Ishikawa (cell line): ENCODE results near the gene SLC35A1.
A peak's percentile ranks its signal among the peaks of the same experiment; 100 is the strongest.

Experiments
- CEBPB ChIP-seq: IDR thresholded peaks from 2 replicates; pipeline ENCODE4 v1.6.1; 2012
- CREB1 ChIP-seq: IDR thresholded peaks from 2 replicates; pipeline ENCODE4 v1.6.1; 2012; ENCODE audit warnings: low read depth
- EGR1 ChIP-seq: IDR thresholded peaks from 2 replicates; pipeline ENCODE4 v1.6.1; 2012
- EP300 ChIP-seq: IDR thresholded peaks from 2 replicates; pipeline ENCODE4 v1.6.1; 2012; ENCODE audit warnings: borderline replicate concordance
- FOXM1 ChIP-seq: IDR thresholded peaks from 2 replicates; pipeline ENCODE4 v1.6.1; 2012; ENCODE audit warnings: low read depth, borderline replicate concordance
- RAD21 ChIP-seq: IDR thresholded peaks from 2 replicates; pipeline ENCODE4 v1.6.1; 2012; ENCODE audit warnings: low read depth
- TAF1 ChIP-seq: IDR thresholded peaks from 2 replicates; pipeline ENCODE4 v1.6.1; 2012; ENCODE audit warnings: low read depth, mild to moderate bottlenecking
- TCF12 ChIP-seq: IDR thresholded peaks from 2 replicates; pipeline ENCODE4 v1.6.1; 2012; ENCODE audit warnings: low read depth
- TEAD4 ChIP-seq: IDR thresholded peaks from 2 replicates; pipeline ENCODE4 v1.6.1; 2012
- YY1 ChIP-seq: IDR thresholded peaks from 2 replicates; pipeline ENCODE4 v1.6.1; 2012; ENCODE audit warnings: low read depth
- ZBTB7A ChIP-seq: IDR thresholded peaks from 2 replicates; pipeline ENCODE4 v1.6.1; 2012; ENCODE audit warnings: low read depth
- TF ChIP-seq, protein P1 (sequence below): IDR thresholded peaks from 2 replicates; pipeline ENCODE4 v1.6.1; 2012
- TF ChIP-seq, protein P2 (sequence below): IDR thresholded peaks from 2 replicates; pipeline ENCODE4 v1.6.1; 2012; ENCODE audit warnings: low read depth, mild to moderate bottlenecking
- TF ChIP-seq, protein P3 (sequence below): IDR thresholded peaks from 2 replicates; pipeline ENCODE4 v1.6.1; 2012

DNA sequence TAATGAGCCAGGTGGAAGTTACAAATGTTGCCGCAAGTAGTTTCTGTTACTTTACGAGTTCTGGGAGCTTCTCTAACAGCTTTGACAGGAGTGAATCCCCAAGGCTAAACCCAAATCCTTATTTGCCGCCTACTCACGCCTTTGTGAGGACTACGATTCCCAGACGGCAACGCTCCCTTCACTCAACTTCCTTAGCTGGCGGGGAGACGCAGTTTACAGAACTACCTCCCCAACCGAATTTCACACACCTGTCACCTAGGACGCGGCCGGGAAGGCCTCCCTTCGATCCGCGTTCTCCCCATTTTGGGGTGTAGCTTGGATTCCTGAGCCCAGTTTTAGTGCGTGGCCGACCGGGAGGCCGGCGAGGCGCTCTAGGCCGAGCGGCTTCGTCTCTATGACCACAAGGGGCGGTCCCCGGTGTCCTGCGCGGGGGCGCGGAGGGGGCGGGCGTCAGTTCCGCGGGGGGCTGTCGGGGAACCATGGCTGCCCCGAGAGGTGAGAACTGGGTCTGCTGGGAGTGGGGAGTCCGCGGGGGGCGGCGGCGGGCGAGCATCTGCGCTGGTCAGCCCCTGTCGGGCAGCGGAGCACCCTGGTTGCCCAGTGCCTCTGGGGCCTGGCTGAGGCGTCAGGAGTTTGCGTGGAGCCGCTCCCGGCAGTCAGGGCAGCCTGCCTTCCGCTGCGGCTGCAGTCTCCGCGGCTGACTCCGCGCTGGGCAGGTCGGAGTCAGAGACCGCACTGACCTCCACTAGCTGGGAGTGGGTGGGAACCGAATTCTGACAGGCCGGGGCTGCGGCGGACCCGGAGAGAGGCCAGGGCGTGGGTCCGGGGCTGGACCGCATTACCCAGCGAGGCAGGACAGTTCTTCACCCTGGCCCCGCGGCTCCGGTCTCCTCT, at the start of gene SLC35A1:
- TF ChIP-seq, protein P1, sequence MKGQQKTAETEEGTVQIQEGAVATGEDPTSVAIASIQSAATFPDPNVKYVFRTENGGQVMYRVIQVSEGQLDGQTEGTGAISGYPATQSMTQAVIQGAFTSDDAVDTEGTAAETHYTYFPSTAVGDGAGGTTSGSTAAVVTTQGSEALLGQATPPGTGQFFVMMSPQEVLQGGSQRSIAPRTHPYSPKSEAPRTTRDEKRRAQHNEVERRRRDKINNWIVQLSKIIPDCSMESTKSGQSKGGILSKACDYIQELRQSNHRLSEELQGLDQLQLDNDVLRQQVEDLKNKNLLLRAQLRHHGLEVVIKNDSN: no peak
- TF ChIP-seq EP300 (no peak), RAD21 (no peak), CREB1 (no peak), YY1 (peak; percentile 82), TCF12 (0 out of 2 replicates have a peak, but pooled peaks have one; percentile 24), FOXM1 (no peak), ZBTB7A (no peak), TEAD4 (no peak), TAF1 (peak; percentile 73), EGR1 (peak; percentile 70), CEBPB (no peak)
- TF ChIP-seq, protein P2, sequence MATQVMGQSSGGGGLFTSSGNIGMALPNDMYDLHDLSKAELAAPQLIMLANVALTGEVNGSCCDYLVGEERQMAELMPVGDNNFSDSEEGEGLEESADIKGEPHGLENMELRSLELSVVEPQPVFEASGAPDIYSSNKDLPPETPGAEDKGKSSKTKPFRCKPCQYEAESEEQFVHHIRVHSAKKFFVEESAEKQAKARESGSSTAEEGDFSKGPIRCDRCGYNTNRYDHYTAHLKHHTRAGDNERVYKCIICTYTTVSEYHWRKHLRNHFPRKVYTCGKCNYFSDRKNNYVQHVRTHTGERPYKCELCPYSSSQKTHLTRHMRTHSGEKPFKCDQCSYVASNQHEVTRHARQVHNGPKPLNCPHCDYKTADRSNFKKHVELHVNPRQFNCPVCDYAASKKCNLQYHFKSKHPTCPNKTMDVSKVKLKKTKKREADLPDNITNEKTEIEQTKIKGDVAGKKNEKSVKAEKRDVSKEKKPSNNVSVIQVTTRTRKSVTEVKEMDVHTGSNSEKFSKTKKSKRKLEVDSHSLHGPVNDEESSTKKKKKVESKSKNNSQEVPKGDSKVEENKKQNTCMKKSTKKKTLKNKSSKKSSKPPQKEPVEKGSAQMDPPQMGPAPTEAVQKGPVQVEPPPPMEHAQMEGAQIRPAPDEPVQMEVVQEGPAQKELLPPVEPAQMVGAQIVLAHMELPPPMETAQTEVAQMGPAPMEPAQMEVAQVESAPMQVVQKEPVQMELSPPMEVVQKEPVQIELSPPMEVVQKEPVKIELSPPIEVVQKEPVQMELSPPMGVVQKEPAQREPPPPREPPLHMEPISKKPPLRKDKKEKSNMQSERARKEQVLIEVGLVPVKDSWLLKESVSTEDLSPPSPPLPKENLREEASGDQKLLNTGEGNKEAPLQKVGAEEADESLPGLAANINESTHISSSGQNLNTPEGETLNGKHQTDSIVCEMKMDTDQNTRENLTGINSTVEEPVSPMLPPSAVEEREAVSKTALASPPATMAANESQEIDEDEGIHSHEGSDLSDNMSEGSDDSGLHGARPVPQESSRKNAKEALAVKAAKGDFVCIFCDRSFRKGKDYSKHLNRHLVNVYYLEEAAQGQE: no peak
- TF ChIP-seq, protein P3, sequence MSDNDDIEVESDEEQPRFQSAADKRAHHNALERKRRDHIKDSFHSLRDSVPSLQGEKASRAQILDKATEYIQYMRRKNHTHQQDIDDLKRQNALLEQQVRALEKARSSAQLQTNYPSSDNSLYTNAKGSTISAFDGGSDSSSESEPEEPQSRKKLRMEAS: peak; percentile 28; the same call in 1 of the 2 replicates
